ENCODE data around the gene TTC28.
"Not testable (repeated sequence)": the region's sequence is repeated elsewhere in the genome, so short reads cannot be mapped to it uniquely, and the experiment has no call there.

TTC28 gene

DNA sequence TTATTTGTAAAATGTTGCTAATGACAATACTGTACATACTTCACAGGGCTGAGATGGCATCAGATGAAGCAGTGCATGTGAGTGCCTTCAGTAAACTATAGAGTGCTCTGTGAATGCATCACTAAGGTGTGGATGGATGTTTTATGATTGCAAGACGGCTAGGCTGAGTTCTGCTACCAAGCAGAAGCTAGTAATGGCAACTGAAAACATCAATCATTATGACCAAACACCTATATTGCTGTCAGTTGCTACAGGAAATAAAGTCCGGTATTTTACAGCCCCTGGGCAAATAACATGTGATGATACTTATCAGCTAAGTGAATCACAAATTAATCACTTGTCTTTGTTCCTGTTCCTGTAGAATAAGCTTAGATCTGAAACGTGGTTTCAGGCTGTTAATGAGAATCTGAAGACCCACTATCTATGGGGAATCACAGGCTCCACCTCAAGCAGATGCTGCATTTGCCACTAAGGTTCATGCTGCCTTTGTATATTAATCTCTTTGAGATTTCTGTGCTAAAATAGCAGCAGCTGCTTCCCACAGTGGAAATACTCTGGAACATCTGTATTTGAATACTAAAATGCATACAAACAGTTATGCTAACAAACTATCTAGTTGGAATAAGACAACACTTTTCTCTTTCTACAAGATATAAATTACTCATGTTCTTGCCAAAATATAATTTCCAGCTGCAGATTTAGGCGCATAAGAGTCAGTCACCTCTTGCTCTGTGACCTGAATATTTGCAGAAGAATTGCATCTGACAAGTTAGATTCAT lies 506.6 kb downstream of the TTC28 start:
- H3K4me3 ChIP-seq (ENCODE audit: low read depth, low read length) = no peak overlapping the region
- no peaks in the 10 kb centered on the region for H3K4me1 ChIP-seq (ENCODE audit: control insufficient read depth, insufficient read depth, low read length)
- H3K9me3 ChIP-seq (ENCODE audit: control insufficient read depth, insufficient read depth, low read length) = no peaks in the 10 kb centered on the region
- no peaks in the 10 kb centered on the region for H3K27me3 ChIP-seq (ENCODE audit: control insufficient read depth, insufficient read depth, low read length)
- no peak overlapping the region for H3K9ac ChIP-seq (ENCODE audit: low read depth, low read length)
- no peaks in the 10 kb centered on the region for H3K36me3 ChIP-seq (ENCODE audit: control insufficient read depth, insufficient read depth, low read length)

DNA sequence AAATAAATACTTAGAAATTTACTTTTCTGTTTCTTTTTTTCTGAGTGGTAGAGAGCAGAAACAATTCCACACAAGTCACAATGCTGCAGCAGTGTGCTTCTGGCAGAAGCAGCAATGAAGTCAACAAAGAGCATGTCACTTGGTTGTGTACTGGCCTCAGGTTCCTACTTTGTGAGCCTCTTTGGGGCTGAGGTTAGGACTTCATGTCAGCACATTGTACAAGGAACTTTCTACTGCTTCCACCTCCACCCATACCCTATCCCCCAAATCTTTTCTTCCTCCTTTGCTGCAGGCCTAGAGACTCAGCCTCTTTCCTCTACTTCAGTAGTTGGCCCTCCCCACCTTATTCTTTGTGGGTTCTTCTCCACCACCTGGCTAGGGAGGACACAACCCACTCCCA lies 507.9 kb downstream of the TTC28 start:
- Histone ChIP-seq H3K9ac (ENCODE audit: low read depth, low read length) (no peak overlapping the region), H3K36me3 (ENCODE audit: control insufficient read depth, insufficient read depth, low read length) (no peaks in the 10 kb centered on the region), H3K4me1 (ENCODE audit: control insufficient read depth, insufficient read depth, low read length) (no peaks in the 10 kb centered on the region), H3K4me3 (ENCODE audit: low read depth, low read length) (no peak overlapping the region), H3K27me3 (ENCODE audit: control insufficient read depth, insufficient read depth, low read length) (no peaks in the 10 kb centered on the region), H3K9me3 (ENCODE audit: control insufficient read depth, insufficient read depth, low read length) (no peaks in the 10 kb centered on the region)

DNA sequence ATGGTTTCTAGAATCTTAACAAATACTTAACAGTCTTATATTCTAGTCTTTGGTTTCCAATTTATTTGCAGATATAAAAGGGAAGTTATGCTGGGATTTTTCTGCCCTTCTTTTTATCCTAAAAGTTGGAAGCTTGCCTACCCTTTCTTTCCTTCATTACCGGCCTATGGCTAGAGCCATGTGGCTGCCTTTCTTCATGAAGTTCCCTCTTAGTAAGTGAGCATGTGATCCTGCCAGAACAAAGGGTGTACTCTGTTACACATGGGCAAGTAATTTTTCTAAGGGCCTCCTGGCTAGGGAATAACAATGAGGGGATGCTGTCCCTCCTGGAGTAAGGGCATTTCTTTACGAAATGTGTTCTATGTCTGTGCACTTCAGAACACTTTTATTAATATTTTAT lies 508.5 kb downstream of the TTC28 start:
- no peak overlapping the region for H3K9ac ChIP-seq (ENCODE audit: low read depth, low read length)
- H3K27me3 ChIP-seq (ENCODE audit: control insufficient read depth, insufficient read depth, low read length) = no peaks in the 10 kb centered on the region
- H3K9me3 ChIP-seq (ENCODE audit: control insufficient read depth, insufficient read depth, low read length) = no peaks in the 10 kb centered on the region
- H3K4me3 ChIP-seq (ENCODE audit: low read depth, low read length) = no peak overlapping the region
- H3K4me1 ChIP-seq (ENCODE audit: control insufficient read depth, insufficient read depth, low read length) = no peaks in the 10 kb centered on the region
- no peaks in the 10 kb centered on the region for H3K36me3 ChIP-seq (ENCODE audit: control insufficient read depth, insufficient read depth, low read length)

DNA sequence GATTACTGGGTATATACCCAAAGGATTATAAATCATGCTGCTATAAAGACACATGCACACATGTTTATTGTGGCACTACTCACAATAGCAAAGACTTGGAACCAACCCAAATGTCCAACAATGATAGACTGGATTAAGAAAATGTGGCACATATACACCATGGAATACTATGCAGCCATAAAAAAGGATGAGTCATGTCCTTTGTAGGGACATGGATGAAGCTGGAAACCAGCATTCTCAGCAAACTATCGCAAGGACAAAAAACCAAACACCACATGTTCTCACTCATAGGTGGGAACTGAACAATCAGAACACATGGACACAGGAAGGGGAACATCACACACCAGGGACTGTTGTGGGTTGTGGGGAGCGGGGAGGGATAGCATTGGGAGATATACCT lies 510.3 kb downstream of the TTC28 start:
- not testable (repeated sequence) for H3K4me3 ChIP-seq (ENCODE audit: low read depth, low read length); H3K9ac ChIP-seq (ENCODE audit: low read depth, low read length); H3K36me3 ChIP-seq (ENCODE audit: control insufficient read depth, insufficient read depth, low read length); H3K9me3 ChIP-seq (ENCODE audit: control insufficient read depth, insufficient read depth, low read length); H3K27me3 ChIP-seq (ENCODE audit: control insufficient read depth, insufficient read depth, low read length); H3K4me1 ChIP-seq (ENCODE audit: control insufficient read depth, insufficient read depth, low read length)

DNA sequence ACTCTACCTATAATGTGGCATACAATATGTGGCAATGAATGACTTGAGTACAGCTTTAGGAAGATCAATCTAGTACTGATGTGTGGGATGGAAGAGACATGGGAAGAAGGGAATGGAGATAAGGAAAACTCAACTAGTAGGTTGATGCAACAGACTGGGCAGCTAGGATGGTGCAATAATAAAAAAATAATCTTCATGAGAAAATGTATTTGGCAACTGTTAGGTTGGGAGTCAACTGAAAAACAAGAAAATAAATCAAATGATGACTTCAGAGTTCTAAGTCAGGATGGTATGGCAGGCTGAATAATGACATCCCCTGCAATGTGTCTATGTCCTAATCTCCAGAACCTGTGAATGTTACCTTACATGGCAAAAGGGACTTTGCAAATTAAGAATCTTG lies 523.8 kb downstream of the TTC28 start:
- H3K27me3 ChIP-seq (ENCODE audit: control insufficient read depth, insufficient read depth, low read length) = no peaks in the 10 kb centered on the region
- H3K9me3 ChIP-seq (ENCODE audit: control insufficient read depth, insufficient read depth, low read length) = no peaks in the 10 kb centered on the region
- peaks cover 9% of the 10 kb centered on the region for H3K4me1 ChIP-seq (ENCODE audit: control insufficient read depth, insufficient read depth, low read length)
- H3K4me3 ChIP-seq (ENCODE audit: low read depth, low read length) = no peak overlapping the region
- no peaks in the 10 kb centered on the region for H3K36me3 ChIP-seq (ENCODE audit: control insufficient read depth, insufficient read depth, low read length)
- H3K9ac ChIP-seq (ENCODE audit: low read depth, low read length) = no peak overlapping the region

DNA sequence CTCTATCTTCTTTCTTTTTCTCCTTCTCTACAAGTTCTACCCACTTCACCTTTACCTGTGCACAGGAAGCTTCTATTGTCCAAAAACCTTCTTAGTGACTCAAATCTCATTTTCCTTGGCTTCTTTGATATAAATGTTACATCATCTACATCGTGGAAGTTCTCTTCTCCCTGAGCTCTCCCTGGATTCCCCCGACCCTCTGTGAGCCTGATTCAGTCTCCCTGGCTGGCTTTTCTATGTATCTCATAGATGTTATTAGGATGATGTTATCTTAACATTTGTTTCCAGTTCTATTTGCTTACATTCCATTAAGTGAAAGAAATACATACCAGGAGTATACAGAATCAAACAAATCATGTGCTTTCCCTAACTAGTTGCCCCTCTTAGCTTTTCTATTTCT lies 524.8 kb downstream of the TTC28 start:
- Histone ChIP-seq H3K27me3 (ENCODE audit: control insufficient read depth, insufficient read depth, low read length) (no peaks in the 10 kb centered on the region), H3K9ac (ENCODE audit: low read depth, low read length) (no peak overlapping the region), H3K4me1 (ENCODE audit: control insufficient read depth, insufficient read depth, low read length) (peaks cover 9% of the 10 kb centered on the region), H3K4me3 (ENCODE audit: low read depth, low read length) (no peak overlapping the region), H3K9me3 (ENCODE audit: control insufficient read depth, insufficient read depth, low read length) (no peaks in the 10 kb centered on the region), H3K36me3 (ENCODE audit: control insufficient read depth, insufficient read depth, low read length) (no peaks in the 10 kb centered on the region)

DNA sequence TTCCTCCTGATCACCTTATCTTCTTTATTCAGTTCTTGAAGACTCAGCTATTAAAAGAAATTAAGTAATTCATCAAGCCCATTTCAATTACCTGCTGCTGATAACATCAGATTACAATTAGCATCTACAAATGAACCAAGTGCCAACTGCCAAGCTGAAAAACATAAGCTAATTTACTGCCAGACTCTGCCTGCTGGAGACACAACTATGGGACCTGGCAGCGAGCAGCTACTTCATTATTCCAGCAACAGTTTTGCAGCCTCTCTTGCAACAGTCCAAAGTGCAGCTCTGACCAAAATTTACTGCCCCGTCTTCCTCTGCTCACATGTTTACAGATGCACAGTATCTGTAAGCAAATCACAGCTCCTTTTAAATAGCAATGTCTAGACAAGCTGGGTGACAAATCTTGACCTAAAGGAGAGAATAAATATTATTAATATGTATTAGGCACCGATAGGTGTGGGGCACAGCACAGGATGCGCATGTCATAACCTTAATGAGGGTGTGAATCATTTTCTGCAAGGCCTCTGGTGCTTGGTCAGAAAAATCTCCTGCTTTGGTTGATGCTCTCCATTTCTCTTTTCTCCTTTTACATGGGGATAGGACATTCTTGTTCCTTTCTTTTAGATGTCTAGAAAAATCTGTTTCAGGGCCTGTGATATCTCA lies 528.4 kb downstream of the TTC28 start:
- Histone ChIP-seq H3K4me1 (ENCODE audit: control insufficient read depth, insufficient read depth, low read length) (peaks cover 15% of the 10 kb centered on the region), H3K36me3 (ENCODE audit: control insufficient read depth, insufficient read depth, low read length) (no peaks in the 10 kb centered on the region), H3K4me3 (ENCODE audit: low read depth, low read length) (no peak overlapping the region), H3K9me3 (ENCODE audit: control insufficient read depth, insufficient read depth, low read length) (no peaks in the 10 kb centered on the region), H3K27me3 (ENCODE audit: control insufficient read depth, insufficient read depth, low read length) (no peaks in the 10 kb centered on the region), H3K9ac (ENCODE audit: low read depth, low read length) (no peak overlapping the region)

DNA sequence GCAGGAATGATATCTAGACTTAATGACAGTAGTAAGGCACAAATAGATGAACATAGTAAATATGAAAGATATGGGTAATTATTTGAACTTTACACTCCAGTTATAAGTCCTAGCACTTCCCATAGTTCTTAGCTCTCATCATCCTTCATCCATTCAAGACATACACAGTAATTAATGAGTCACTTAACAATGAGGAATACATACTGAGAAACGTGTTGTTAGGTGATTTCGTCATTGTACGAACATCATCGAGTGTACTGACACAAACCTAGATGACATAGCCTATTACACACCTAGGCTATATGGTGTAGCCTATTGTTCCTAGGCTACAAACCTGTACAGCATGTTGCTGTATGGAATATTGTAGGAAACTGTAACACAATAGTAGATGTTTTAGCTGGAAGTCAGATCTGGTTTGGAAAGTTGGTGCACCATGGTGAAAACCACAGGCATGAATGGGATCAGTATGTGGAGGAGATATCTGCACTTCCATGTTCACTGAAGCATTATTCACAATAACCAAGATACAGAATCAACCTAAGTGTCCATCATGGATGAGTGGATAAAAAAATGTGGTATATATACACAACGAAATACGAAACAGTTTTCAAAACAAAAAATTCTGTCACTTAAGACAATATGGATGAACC lies 530.7 kb downstream of the TTC28 start:
- Histone ChIP-seq H3K36me3 (ENCODE audit: control insufficient read depth, insufficient read depth, low read length) (no peaks in the 10 kb centered on the region), H3K4me3 (ENCODE audit: low read depth, low read length) (no peak overlapping the region), H3K9ac (ENCODE audit: low read depth, low read length) (no peak overlapping the region), H3K4me1 (ENCODE audit: control insufficient read depth, insufficient read depth, low read length) (peaks cover 15% of the 10 kb centered on the region), H3K9me3 (ENCODE audit: control insufficient read depth, insufficient read depth, low read length) (no peaks in the 10 kb centered on the region), H3K27me3 (ENCODE audit: control insufficient read depth, insufficient read depth, low read length) (no peaks in the 10 kb centered on the region)

DNA sequence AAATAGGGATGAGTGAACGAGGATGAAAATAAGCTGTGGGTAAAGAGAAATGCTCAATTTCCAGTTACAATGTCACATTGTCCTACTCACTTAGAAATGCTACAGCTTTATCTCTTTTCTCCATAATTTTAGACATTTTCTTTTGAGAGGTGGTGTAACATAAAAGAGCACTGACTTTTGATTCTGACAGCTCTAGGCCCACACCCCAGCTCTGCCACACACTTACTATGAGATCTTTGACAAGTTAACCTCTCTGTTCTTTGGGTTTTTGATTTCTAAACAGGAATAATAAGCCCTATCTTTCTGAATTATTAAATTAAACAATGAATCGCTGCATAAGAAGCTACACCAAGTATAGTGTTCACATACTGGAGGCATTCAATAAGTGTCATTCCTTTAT lies 532.2 kb downstream of the TTC28 start:
- Histone ChIP-seq H3K4me1 (ENCODE audit: control insufficient read depth, insufficient read depth, low read length) (peaks cover 10% of the 10 kb centered on the region), H3K9ac (ENCODE audit: low read depth, low read length) (no peak overlapping the region), H3K4me3 (ENCODE audit: low read depth, low read length) (no peak overlapping the region), H3K36me3 (ENCODE audit: control insufficient read depth, insufficient read depth, low read length) (no peaks in the 10 kb centered on the region), H3K9me3 (ENCODE audit: control insufficient read depth, insufficient read depth, low read length) (no peaks in the 10 kb centered on the region), H3K27me3 (ENCODE audit: control insufficient read depth, insufficient read depth, low read length) (no peaks in the 10 kb centered on the region)

DNA sequence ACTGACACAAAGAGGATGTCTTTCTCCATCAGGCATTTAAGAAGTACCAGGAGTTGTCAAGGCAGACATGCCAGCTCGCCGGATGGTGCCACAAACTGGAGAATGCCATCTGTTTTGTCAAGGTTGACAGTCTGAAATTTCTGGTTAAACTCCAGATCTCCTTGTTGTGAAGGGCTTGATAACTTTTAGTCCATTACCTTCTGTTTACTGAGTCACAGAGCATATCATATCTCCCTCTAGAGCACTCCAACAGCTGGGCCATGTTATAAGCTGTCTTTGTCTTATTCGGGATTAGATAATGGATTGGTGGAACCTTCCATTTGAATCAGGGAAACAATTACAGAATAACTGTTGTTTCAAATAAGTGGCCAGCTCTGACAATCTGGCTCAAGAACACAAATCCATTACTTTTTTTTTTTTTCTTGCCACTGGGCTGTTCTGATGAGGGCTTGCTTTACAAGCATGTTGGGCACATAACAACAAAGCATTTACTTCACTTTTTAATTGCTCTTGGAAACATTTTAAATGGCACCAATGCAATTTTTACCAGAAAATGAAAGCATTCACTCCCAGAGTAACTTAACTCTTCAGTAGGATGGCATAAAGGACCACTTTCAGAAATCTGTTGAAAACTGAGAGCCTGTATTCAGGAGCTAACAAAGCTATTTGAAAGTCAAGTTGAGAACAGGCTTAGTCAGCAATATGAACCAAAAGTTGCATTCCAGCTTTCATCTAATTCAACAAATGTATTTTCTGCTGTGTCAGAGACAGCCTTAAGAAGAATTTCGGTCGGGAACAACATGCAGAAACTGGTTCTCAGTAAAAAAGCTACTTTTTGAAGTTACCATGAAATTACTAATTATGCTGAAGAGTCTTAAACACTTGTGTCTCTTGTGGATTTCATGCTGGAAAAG lies 533.0 kb downstream of the TTC28 start:
- peaks cover 6% of the 10 kb centered on the region for H3K4me1 ChIP-seq (ENCODE audit: control insufficient read depth, insufficient read depth, low read length)
- H3K4me3 ChIP-seq (ENCODE audit: low read depth, low read length) = no peak overlapping the region
- H3K9me3 ChIP-seq (ENCODE audit: control insufficient read depth, insufficient read depth, low read length) = no peaks in the 10 kb centered on the region
- H3K36me3 ChIP-seq (ENCODE audit: control insufficient read depth, insufficient read depth, low read length) = no peaks in the 10 kb centered on the region
- H3K9ac ChIP-seq (ENCODE audit: low read depth, low read length) = no peak overlapping the region
- H3K27me3 ChIP-seq (ENCODE audit: control insufficient read depth, insufficient read depth, low read length) = no peaks in the 10 kb centered on the region

DNA sequence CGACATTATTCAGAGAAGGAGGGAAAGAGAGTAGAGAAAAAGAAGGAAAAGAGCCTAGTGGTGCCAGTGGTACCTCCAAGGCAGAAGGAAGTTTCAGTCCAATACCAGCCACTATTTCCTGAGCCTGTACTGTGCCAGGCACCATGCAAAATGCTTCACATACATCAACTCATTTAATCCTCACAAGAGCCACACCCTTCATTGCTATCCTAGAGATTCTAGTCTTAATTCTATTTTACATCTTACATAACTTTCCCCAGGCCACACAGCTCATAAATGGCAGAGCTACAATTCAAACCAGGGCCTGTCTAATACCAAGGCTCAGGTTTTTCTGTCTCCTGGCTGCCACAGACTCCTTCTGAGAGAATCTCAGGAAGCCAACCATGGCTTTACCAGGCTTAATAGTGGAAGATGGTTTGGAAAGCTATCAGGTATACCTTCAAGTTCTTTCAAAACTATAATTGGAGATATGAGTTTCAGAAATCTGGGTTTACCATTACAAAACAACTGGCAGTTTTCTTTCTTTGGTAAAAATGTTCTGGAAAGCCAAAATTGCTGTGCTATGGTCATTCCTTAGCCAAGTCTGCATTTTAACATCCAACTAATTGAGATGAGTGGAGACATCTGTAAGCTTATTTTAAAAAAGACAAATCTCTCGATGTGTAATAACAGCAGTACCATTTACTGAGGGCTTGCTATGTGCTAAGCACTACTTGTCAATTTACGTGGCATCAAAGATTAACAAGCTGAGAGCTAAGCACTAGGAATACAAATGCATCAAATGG lies 535.5 kb downstream of the TTC28 start:
- no peaks in the 10 kb centered on the region for H3K27me3 ChIP-seq (ENCODE audit: control insufficient read depth, insufficient read depth, low read length)
- H3K4me3 ChIP-seq (ENCODE audit: low read depth, low read length) = no peak overlapping the region
- H3K36me3 ChIP-seq (ENCODE audit: control insufficient read depth, insufficient read depth, low read length) = no peaks in the 10 kb centered on the region
- no peaks in the 10 kb centered on the region for H3K9me3 ChIP-seq (ENCODE audit: control insufficient read depth, insufficient read depth, low read length)
- no peak overlapping the region for H3K9ac ChIP-seq (ENCODE audit: low read depth, low read length)
- H3K4me1 ChIP-seq (ENCODE audit: control insufficient read depth, insufficient read depth, low read length) = peaks cover 10% of the 10 kb centered on the region
